Activated CD4-positive, alpha-beta T cell treated with anti-CD3 and anti-CD28 coated beads, Interleukin-2, Interleukin-6, amounts not matched to agents 100 ng/mL and 50 ng/mL, durations not matched to agents 16 hours and 8 hours (primary cell): Measurements from ENCODE around the gene CCBE1.

Experiments used
- DNase-seq: peaks from one replicate; pipeline ENCODE4 v3.0.0-alpha.2; 2020

The CCBE1 gene

DNA sequence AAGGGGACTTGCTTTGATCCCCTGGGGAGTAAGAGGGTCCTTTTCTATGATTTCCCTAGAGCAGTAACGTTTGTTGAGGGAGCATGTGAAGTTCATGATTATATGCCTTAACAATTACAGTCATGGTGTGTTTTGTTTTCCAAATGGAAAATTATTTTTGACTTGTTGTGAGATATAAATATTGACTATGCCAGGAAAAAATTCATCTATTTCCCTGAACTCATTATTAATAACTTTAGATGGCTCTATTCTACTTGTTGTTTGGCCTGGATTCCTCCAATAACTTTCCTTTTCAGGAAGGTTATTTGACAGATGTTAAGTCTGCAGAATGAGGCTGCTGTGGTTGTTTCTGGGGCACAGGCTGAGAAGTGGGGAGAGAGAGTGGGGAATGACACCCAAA, 266.1 kb downstream of the CCBE1 start:
- no peak for DNase-seq

DNA sequence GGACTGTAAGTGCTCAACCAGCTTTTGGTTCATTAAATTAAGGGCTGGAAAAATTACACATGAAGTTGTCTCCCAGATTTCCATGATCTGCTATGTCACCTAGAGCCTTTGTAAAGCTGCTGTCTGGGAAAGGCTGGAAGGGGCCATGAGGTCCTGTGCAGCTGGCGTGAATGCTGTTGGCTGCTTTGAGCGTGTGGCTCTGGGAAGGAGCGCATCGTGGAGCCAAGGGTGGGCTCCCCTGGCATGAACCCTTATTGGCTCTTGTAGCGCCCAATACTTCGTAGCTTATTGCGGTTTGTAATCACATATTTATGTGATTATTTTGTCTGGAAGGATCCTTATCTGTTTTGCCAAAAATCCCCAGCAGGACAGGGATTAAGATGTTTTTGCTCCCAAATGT, 267.6 kb downstream of the CCBE1 start:
- DNase-seq: no peak

DNA sequence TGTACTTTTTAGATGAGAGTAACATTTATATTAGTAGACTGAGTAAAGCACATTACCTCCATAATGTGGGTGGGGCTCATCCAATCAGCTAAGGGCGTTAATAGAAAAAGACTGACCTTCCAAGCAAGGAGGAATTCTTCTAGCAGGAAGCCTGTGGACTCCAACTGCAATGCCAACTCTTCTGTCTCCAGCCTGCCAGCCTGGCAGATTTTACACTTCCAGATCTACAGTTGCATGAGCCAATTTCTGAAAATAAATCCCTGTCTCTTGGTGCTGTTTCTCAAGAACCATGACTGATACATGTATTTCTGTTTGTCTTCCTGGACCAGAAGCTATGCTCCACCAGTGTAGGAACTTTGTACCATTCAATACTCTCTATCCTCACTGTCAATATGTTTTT, 269.2 kb downstream of the CCBE1 start:
- no peak for DNase-seq

DNA sequence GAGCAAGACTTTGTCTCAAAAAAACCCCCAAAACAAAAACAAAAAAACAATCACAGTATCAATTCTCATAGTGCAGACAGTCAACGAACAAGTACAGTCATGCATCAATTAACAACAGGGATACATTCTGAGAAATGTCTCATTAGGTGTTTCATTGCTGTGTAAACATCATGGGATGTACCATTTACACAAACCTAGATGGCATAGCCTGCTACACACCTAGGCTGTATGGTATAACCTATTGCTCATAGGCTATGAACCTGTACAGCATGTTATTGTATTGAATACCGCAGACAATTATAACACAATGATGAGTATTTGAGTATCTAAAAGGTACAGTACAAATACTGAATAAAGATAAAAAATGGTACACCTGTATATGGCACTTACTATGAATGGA, 270.4 kb downstream of the CCBE1 start:
- DNase-seq: no peak

DNA sequence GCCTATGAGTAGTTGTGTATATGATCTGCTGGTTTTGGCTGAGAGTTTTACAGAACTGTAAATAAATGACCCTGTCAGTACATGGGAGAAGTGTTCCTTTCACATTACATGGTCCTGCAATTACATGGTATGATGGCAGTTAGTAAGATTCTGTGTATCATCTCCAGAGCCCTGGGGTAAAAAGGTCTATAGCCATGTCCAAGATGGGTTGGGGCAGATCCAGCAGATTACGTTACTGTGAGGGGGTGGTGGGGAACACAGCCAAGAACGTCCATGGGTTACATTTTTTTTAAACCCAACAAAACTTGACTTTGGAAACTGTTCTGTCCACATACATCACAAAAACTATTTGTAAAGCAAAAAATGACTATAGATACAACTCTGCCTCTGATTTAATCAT, 274.0 kb downstream of the CCBE1 start:
- DNase-seq: no peak

DNA sequence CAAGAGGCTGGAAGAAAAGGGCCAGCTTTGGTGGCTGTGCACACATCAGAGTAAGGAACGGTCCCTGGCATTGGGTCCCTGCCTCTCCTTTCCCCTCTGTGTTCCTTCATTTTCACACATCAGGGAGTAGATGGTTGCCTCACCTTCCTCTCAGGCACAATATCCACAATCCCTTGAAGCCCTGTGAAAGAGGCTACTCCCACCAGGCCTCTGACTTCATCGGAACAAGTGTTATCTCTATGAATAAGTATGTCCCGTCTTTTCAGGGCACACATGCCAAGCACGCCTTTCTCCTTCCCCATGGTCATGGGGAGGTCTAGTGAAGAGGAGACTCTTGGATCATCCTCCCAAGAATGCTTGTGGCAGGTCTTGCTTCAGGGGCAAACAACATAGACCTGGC, 277.0 kb downstream of the CCBE1 start:
- DNase-seq: no peak

DNA sequence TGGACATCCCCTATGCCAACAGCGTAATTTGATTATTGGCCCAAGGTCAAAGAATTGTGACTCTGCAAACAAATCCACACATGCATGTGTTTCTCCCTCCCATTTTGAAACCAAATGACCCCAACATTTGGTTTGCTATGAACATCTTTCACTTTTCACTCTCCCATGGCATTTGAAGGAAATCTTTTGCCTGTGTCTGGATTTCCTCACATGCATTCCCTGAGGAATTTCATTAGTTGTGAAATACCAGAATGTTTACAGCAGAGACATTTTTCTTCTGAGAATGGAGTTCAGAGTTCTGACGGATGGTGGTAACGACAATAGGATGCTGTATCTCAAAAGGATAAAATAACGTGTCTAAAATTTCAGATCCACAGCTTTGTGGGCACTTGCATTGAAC, 277.8 kb downstream of the CCBE1 start:
- DNase-seq: no peak

DNA sequence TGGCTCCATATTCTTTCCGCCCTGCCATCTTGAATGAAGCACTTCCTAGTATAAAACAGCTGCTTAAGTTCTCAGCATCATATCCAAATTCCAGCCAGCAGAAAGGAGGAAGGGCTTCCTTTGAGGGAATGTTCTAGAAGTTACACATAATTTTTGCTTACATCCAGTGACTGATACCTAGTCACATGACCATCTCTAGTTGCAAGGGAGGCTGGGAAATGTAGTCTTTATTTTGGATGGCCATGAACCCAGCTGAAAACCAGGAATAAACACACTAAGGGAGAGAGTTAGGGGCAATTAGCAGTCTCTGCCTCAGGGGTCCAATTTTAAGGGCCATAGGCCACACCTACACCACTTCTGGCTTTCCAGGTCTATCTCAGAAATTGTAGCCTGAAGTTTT, 280.4 kb downstream of the CCBE1 start:
- no peak for DNase-seq

DNA sequence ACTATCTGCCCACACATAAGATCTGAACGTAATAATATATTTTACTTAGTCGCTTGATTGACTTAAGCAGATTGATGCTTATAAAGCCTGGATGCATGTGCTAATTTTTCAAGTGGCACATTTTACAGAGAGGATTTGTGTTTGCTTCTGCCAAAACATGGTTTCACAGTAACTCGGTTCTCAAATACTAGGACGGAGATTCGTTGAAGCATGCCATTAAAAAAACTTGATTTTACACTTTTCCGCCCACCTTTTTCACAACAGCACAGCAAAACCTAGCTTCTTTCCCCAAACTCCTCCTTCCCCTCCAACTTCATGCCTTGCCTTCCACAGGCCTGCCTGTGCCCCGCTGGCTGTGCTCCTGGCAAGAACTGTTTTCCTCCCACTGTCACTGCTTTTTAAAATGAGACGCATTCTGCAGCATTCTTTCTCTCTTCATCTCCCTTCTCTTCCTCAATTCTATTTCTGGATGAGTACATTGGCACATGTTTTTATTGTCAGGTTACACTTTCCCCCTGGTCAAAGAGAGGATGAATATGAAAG, 283.0 kb downstream of the CCBE1 start:
- no peak for DNase-seq

DNA sequence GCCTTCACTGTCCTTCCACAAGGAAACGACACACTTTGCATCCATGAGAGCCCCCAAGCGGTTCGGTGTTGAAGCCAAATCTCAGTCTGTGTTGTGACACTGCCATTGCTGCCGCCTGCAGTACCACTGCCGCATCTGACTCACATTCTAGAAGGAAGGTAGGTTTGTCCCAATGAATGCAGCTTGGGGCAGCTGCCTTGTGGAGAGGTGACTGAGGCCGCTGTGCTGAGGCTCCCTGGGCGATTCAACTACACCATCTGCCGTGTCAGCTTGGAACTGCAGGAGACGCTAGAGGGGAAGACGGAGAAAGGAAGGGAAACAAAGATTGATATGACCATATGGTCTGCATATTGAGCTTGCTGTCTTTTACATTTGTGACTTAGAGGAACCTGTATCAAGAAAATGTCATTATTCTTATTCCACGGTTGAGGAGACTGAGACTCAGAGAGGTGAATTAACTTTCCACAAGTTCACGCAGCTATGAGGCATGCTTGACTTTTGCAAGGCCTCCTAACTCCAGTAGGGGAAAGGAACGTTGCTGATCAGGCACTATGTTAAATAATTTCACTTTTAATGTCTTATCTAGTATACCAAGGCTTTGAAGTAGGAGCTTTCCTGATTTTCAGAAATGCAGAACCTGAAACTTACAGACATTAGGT, 294.7 kb downstream of the CCBE1 start:
- peak; percentile 77 for DNase-seq

DNA sequence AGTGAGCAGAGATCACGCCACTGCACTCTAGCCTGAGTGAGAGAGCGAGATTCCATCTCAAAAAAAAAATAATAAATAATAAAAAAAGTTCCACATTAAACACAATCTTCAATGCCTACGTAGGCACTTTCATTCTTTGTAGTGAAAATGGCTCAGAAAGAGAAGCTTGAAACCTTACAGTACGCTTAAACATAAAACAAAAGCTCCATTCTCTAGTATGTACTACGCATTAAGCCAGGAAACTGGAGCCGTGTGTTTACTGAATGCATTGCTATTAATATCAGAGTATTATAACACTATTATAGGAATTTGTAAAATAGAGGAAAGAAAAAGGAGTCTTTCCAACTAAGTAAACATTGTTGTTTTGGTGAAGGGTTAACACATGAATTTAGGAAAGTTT, 296.8 kb downstream of the CCBE1 start:
- DNase-seq: no peak

DNA sequence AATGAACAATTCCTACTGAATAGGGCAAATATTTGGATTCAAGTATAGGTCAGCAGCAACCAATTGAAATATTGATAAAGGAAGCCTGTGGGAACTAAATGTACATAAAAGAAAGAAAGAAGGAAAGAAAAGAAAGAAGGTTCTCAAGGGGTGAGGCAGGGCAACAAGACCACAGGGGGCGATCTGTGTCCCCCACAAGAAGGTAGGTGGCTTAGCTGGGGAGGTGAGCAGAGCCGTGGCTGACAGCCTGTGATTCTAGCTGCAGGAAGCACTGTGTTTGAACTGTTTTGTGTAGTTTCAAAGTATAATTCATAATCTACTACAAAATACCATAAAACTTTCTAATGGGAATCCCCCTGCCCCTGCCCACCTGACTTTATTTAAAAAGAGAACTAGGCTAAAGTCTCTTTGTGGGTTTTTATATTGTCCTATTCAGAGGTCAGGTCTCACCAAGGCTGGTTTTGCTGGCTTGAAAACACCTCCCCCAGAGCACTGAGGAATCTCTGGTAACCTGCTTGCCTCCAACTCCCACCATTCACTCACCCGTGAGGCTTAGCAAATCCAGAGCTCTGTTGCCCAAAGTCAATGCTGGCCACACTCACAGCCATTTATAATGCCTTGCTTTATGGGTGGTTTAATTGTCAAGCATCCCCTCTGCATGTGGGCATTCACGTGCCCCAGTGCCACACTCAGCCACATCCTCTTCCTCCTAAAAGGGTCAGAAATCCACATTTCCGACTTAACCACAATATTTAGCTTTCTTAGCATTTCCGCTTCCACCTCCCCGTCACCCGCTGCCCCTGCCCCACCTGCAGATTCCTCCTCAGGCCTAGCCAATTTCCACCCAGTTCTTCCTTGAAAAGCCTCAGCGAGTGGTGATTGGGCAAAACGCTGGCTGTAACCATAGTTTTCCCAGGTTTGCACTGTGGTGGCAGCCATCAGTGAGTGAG, 301.7 kb downstream of the CCBE1 start:
- no peak for DNase-seq

DNA sequence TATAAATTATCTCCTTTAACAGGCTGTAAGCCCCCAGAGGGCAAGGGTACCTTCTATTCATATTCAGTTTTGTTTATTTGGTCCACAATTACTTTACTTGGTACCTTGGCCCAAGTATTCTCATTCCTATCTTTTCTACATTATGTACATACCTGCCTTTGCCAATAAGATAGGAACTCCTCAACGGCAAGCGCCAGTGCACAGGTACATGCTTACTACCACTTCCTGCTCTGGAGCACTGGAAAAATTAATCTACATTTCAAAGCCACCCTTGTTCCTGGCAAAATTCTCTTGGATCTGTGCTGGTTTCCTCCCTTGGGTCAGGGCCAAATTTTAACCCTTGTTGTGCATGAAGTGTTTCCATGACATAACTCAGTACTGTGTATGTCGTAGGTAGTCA, 303.8 kb downstream of the CCBE1 start:
- DNase-seq: no peak

DNA sequence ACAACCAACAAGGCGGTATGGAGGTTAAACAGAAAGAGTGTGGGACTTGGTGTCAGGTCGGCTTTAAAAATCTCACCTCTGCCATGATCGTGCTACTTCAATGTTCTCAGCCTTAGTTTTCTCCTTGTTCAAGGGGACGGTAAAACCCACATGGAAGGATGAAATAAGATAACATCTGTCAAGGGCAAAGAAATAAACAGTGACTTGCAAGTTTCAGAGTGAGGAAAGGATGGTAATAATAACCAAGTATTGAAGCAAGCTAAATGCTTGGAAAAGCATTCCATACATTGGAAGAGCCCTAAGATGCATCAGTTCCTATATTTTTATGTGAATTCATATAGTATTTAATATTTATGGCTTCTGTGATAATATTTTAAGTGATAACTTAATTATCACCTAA, 308.4 kb downstream of the CCBE1 start:
- DNase-seq: no peak

DNA sequence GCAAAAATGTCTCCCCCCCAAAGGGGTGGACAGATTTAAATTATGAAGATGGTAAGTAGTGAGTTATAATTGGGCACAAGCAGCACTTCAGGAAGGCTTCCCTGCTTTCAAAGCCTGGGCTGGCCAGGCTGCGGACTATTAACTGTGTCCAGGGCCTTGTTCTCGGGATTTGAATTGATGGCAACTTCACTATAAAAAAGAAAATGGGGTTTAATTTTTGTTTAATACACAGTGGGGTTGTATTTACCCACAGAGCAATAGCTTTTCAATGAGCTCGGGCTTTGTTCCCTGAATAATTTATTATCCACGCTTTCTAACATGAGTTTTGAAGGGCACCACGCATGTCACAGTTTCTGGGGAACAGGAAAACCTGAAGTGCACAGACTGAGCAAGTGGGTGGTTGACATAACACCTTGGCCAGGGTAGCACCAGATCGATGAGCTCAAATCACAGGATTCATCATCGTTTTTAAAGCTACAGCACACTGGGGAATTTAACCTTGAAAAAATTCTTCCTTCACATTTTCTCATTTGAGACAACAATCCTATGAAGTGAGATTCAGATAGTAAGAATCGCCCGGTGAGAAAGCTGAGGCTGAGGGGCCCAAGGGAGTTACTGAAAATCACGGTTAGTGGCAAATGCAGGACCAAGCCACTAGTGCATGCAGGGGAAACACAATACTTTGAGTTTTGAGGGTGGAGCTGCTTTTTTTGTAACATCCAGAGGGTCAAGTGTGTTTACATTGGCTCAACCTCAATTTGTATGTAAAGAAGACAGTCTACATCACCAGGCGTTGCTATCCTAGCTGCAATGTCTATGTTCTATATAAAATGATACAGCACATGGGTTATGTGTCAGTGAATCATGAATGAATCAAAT, 309.3 kb downstream of the CCBE1 start:
- DNase-seq: no peak

DNA sequence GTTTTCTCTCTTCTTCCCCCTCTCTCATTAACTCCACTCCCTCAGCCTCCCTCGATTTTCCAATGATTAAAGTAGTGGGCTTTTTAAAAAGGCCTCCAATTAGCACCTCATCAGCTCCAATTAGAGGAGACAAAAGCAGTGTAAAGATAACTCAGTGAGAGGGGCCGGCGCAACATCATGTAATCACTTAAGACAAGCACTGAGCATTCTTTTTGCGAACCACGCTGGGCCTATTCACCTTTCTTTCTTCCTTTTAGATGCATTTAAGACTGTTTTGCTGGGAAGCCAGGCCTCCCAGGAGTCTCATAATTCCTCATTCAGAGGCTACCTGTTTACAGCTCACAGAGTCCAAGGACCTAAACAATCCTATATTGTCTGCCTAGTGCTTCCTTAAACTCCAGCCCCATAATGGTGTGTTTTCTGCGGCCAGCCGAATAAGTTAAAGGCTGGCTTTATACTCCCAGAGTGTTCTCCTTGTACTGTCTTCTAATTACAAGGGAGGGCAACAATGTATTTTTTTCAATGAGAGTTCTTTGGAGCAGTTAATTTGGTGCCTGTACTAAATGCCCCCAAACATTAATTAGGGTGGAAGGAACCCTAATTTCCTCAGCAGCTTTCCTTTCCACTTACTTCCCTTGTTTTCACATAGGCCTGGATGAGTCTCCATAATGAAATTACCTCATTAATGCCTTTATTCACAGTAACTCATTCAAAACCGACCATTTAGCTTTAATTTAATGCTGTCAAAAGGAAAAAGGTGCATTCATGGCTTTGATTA, 310.1 kb downstream of the CCBE1 start:
- no peak for DNase-seq

DNA sequence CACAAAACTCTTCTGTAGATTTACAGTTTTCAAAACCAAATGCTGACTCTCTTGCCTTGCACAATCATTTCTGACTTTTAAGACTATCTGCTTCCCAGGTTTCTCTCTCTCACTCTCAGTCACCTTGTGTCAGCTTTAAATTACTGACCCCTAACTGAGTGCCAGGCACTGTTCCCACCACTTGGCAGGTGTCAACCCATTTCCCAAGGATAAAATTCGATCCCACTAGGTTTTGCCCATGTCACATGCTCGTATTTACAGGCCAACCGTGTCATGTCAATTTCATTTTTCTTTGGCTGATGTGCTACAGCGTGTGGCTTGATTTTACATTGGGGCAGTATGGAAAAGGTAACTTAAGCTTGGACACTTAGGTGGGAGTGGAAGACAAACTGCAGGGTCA, 312.0 kb downstream of the CCBE1 start:
- DNase-seq: no peak

DNA sequence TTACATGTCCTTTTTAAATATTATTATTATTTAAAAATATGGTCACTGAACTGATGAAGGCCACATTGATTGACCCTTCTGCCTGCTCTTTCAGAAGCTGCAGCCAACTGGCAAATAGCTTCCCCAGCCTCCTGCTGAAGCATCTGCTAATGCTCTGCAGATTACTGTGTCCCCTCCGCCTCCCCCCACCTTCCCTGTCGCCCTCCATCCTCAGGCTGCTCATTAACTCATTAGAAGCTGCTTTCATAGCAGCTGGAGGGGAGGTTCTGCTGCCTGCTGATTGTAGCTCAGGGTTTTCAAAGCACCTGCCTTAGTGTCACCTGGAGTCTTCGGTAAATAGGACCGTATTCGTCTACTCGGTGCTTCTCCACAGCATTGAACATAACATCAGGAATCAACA, 313.4 kb downstream of the CCBE1 start:
- no peak for DNase-seq

DNA sequence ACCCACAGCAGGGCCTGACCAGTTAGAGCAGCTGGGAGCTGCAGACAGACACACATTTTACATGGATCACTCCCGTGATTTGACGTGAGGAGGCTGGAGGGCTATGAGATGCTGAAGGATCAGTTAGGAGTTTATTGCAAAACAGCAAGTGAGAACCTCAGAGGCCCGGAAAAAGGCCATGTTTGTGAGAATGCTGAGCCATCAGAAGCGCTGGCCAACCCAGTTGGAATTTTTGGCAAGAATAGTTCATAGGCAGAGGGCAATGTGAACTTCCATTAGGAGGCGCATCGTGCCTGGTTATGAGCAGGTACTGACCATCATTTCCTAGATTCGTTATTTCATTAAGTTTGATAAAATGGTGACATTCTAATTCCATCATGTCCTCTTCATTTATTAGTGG, 314.8 kb downstream of the CCBE1 start:
- DNase-seq: no peak

DNA sequence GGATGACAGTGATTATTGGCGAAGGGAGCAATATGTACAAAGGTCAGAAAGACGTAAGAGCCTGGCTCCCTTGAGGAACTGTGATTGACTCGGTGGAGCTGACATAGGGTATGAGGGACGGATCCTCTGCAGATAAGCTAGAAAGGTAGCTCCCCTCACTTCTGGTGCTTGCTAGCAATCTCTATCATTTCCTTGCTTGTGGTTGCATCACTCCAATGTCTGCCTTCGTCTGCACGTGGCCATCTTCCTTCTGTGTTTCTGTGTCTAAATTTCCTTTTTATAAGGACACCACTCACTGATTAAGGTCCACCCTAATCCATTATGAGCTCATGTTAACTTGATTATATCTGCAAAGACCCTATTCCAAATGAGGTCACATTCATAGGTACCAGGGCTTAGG, 315.3 kb downstream of the CCBE1 start:
- no peak for DNase-seq
